ENCODE results near the gene MAP1A.

GRCh38 chr15:43525131-43525530 lies 7.7 kb downstream of the MAP1A start:
- TF ChIP-seq, protein P1, sequence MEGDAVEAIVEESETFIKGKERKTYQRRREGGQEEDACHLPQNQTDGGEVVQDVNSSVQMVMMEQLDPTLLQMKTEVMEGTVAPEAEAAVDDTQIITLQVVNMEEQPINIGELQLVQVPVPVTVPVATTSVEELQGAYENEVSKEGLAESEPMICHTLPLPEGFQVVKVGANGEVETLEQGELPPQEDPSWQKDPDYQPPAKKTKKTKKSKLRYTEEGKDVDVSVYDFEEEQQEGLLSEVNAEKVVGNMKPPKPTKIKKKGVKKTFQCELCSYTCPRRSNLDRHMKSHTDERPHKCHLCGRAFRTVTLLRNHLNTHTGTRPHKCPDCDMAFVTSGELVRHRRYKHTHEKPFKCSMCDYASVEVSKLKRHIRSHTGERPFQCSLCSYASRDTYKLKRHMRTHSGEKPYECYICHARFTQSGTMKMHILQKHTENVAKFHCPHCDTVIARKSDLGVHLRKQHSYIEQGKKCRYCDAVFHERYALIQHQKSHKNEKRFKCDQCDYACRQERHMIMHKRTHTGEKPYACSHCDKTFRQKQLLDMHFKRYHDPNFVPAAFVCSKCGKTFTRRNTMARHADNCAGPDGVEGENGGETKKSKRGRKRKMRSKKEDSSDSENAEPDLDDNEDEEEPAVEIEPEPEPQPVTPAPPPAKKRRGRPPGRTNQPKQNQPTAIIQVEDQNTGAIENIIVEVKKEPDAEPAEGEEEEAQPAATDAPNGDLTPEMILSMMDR (IDR thresholded peaks at IDR 0.05; ENCODE audit: low read length): no peak
- no peak for TF ChIP-seq EZH2phosphoT487 (IDR thresholded peaks at IDR 0.05; ENCODE audit: low read length)
